GM18909 (cell line): ENCODE data around the gene MCU.

Source experiments
- ATAC-seq: cut with Tn5 transposase; IDR thresholded peaks from one replicate; pipeline ENCODE4 v1.9.1; 2021; ENCODE audit warnings: mild to moderate bottlenecking; ENCODE audit not compliant: unreplicated experiment, poor library complexity

MCU gene

GRCh38 chr10:72924351-72924750, 232.4 kb downstream of the MCU start:
- no peak for ATAC-seq

GRCh38 chr10:72925951-72926465, 234.1 kb downstream of the MCU start:
- no peak for ATAC-seq

GRCh38 chr10:72927485-72927884, 235.5 kb downstream of the MCU start:
- ATAC-seq: no peak

GRCh38 chr10:72928798-72929197, 236.9 kb downstream of the MCU start:
- ATAC-seq: no peak

GRCh38 chr10:72930276-72930675, 238.3 kb downstream of the MCU start:
- ATAC-seq: no peak

GRCh38 chr10:72932259-72933015, 240.5 kb downstream of the MCU start:
- no peak for ATAC-seq

GRCh38 chr10:72935361-72935760, 243.4 kb downstream of the MCU start:
- no peak for ATAC-seq
